OCI-LY1 (cell line): ENCODE data around the gene TMEM119.

Experiments used
- H2AFZ ChIP-seq: fragments of 200-600 bp; sonication (generic), shearing (Covaris generic); 2 replicates; pipeline ENCODE4 v1.6.0; 2014; ENCODE audit warnings: antibody characterized with exemption, mild to moderate bottlenecking, low read length
- H3F3A ChIP-seq: fragments of 200-600 bp; sonication (generic), shearing (Covaris generic); 2 replicates; pipeline ENCODE4 v1.6.0; 2014; ENCODE audit warnings: mild to moderate bottlenecking, antibody characterized with exemption, low read length, moderate library complexity; ENCODE audit not compliant: insufficient read depth
- H3K27ac ChIP-seq: fragments of 200-600 bp; sonication (generic); 2 replicates; pipeline ENCODE4 v1.5.1; 2014; ENCODE audit warnings: low read length, mixed run types, mild to moderate bottlenecking, low read depth; ENCODE audit not compliant: poor library complexity, severe bottlenecking
- H3K27me3 ChIP-seq: fragments of 200-600 bp; sonication (generic); 2 replicates; pipeline ENCODE4 v1.6.0; 2014; ENCODE audit warnings: antibody characterized with exemption, mild to moderate bottlenecking, low read length, moderate library complexity; ENCODE audit not compliant: insufficient read depth
- H3K36me3 ChIP-seq: fragments of 200-600 bp; sonication (generic); 2 replicates; pipeline ENCODE4 v1.6.1; 2014; ENCODE audit warnings: mild to moderate bottlenecking, antibody characterized with exemption, low read length, moderate library complexity, mixed read lengths; ENCODE audit not compliant: insufficient read depth
- H3K4me1 ChIP-seq: fragments of 200-600 bp; sonication (generic); 2 replicates; pipeline ENCODE4 v1.5.1; 2014; ENCODE audit warnings: mild to moderate bottlenecking, low read length, moderate library complexity; ENCODE audit not compliant: insufficient read depth, severe bottlenecking
- H3K4me2 ChIP-seq: fragments of 200-600 bp; sonication (generic), shearing (Covaris generic); 2 replicates; pipeline ENCODE4 v1.6.1; 2014; ENCODE audit warnings: low read length
- H3K4me3 ChIP-seq: fragments of 200-600 bp; sonication (generic); 2 replicates; pipeline ENCODE4 v1.5.1; 2014; ENCODE audit warnings: low read length, low read depth, mild to moderate bottlenecking, mixed read lengths; ENCODE audit not compliant: poor library complexity, severe bottlenecking
- H3K79me2 ChIP-seq: fragments of 200-600 bp; shearing (Covaris generic); 2 replicates; pipeline ENCODE4 v1.6.1; 2016; ENCODE audit warnings: mixed run types, low read length, mixed read lengths; ENCODE audit not compliant: insufficient read depth
- H3K9ac ChIP-seq: fragments of 200-600 bp; sonication (generic), shearing (Covaris generic); 2 replicates; pipeline ENCODE4 v1.6.1; 2014; ENCODE audit warnings: mild to moderate bottlenecking, low read length, mixed read lengths
- H3K9me2 ChIP-seq: fragments of 200-600 bp; sonication (generic), shearing (Covaris generic); 2 replicates; pipeline ENCODE4 v1.6.1; 2014; ENCODE audit warnings: low read depth, mild to moderate bottlenecking, low read length, mixed read lengths
- H3K9me3 ChIP-seq: fragments of 200-600 bp; shearing (Covaris generic); 2 replicates; pipeline ENCODE4 v1.6.1; 2014; ENCODE audit warnings: low read length, mixed read lengths
- H4K20me1 ChIP-seq: fragments of 200-600 bp; sonication (generic), shearing (Covaris generic); 2 replicates; pipeline ENCODE4 v1.6.0; 2016; ENCODE audit warnings: mild to moderate bottlenecking, low read length; ENCODE audit not compliant: insufficient read depth
- CTCF ChIP-seq: fragments of 200-600 bp; sonication (generic), shearing (Covaris generic); IDR thresholded peaks from 2 replicates; pipeline ENCODE4 v1.5.1; 2017; ENCODE audit warnings: mild to moderate bottlenecking, antibody characterized with exemption, low read length, moderate library complexity, mixed read lengths
- EZH2 ChIP-seq: fragments of 200-600 bp; sonication (generic), shearing (Covaris generic); IDR thresholded peaks from 2 replicates; pipeline ENCODE4 v1.8.0; 2017; ENCODE audit warnings: borderline replicate concordance, mixed run types, mild to moderate bottlenecking, antibody characterized with exemption, low read length, moderate library complexity, mixed read lengths

TMEM119 gene

GRCh38 chr12:108610856-108611605 is 13.1 kb upstream of the TMEM119 start:
- no peaks in the 10 kb centered on the region for H3F3A ChIP-seq
- H3K4me2 ChIP-seq: no peak overlapping the region
- H4K20me1 ChIP-seq: no peaks in the 10 kb centered on the region
- no peaks in the 10 kb centered on the region for H3K27me3 ChIP-seq
- no peak overlapping the region for H3K9ac ChIP-seq
- H3K4me1 ChIP-seq: no peaks in the 10 kb centered on the region
- peaks cover 4% of the 10 kb centered on the region; the same call in 1 of the 2 replicates for H3K9me3 ChIP-seq
- TF ChIP-seq CTCF (no peak), EZH2 (no peak)
- no peak overlapping the region for H2AFZ ChIP-seq
- H3K36me3 ChIP-seq: no peaks in the 10 kb centered on the region; the same call in 1 of the 2 replicates
- no peaks in the 10 kb centered on the region for H3K9me2 ChIP-seq
- no peak overlapping the region for H3K4me3 ChIP-seq
- no peaks in the 10 kb centered on the region for H3K79me2 ChIP-seq
- H3K27ac ChIP-seq: no peak overlapping the region

GRCh38 chr12:108610336-108610815 is 12.5 kb upstream of the TMEM119 start:
- no peak overlapping the region for H3K27ac ChIP-seq
- no peaks in the 10 kb centered on the region for H4K20me1 ChIP-seq
- H3K4me2 ChIP-seq: no peak overlapping the region
- H3K79me2 ChIP-seq: no peaks in the 10 kb centered on the region
- H3K9ac ChIP-seq: no peak overlapping the region
- H3K9me3 ChIP-seq: no peaks in the 10 kb centered on the region
- no peak overlapping the region for H3K4me3 ChIP-seq
- H3K27me3 ChIP-seq: no peaks in the 10 kb centered on the region
- H3K36me3 ChIP-seq: no peaks in the 10 kb centered on the region
- no peaks in the 10 kb centered on the region for H3F3A ChIP-seq
- TF ChIP-seq CTCF (no peak), EZH2 (no peak)
- no peaks in the 10 kb centered on the region for H3K4me1 ChIP-seq
- H3K9me2 ChIP-seq: no peaks in the 10 kb centered on the region
- no peak overlapping the region for H2AFZ ChIP-seq

GRCh38 chr12:108609537-108610335 is 11.9 kb upstream of the TMEM119 start:
- H3K4me3 ChIP-seq: no peak overlapping the region
- H3K9me3 ChIP-seq: no peaks in the 10 kb centered on the region
- no peak overlapping the region for H3K9ac ChIP-seq
- H3K79me2 ChIP-seq: no peaks in the 10 kb centered on the region
- H3K4me1 ChIP-seq: no peaks in the 10 kb centered on the region
- H2AFZ ChIP-seq: no peak overlapping the region
- no peak overlapping the region for H3K4me2 ChIP-seq
- no peak overlapping the region for H3K27ac ChIP-seq
- H3F3A ChIP-seq: no peaks in the 10 kb centered on the region
- TF ChIP-seq EZH2: no peak
- TF ChIP-seq CTCF: no peak
- no peaks in the 10 kb centered on the region for H3K27me3 ChIP-seq
- H3K36me3 ChIP-seq: no peaks in the 10 kb centered on the region
- no peaks in the 10 kb centered on the region for H4K20me1 ChIP-seq
- H3K9me2 ChIP-seq: no peaks in the 10 kb centered on the region
